ENCODE data around the gene ANO2.

Gene ANO2

DNA sequence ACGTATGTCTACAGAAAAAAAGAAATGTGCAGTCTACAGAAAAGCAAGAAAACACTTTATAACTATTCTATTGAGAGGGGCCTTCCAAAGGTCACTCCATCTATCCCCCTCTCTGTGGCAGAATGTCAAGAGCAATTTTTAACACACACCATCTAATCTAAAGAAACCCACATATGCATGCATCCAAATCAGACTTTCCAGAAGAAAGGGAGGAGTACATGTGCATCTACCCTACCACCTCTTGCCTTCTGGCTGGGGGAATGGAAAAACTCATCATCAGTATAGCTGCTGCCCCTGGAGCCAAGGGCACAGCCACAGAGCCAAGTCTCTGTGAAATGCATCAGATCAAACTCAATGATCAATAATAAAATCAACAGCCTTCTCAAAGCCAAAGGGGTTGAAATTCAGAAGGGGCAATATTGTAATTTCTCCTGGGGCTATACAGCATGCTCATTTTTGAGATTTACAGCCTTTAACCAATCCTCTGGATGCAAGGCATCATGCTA is 63.9 kb downstream of the ANO2 start:
- TF ChIP-seq, protein P1, sequence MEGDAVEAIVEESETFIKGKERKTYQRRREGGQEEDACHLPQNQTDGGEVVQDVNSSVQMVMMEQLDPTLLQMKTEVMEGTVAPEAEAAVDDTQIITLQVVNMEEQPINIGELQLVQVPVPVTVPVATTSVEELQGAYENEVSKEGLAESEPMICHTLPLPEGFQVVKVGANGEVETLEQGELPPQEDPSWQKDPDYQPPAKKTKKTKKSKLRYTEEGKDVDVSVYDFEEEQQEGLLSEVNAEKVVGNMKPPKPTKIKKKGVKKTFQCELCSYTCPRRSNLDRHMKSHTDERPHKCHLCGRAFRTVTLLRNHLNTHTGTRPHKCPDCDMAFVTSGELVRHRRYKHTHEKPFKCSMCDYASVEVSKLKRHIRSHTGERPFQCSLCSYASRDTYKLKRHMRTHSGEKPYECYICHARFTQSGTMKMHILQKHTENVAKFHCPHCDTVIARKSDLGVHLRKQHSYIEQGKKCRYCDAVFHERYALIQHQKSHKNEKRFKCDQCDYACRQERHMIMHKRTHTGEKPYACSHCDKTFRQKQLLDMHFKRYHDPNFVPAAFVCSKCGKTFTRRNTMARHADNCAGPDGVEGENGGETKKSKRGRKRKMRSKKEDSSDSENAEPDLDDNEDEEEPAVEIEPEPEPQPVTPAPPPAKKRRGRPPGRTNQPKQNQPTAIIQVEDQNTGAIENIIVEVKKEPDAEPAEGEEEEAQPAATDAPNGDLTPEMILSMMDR (IDR thresholded peaks at IDR 0.05; ENCODE audit: low read depth, low read length, missing control alignments), result no peak
- no peak for DNase-seq (ENCODE audit: low read depth)
- no peak overlapping the region for H3K4me3 ChIP-seq (ENCODE audit: low read depth, low read length)

DNA sequence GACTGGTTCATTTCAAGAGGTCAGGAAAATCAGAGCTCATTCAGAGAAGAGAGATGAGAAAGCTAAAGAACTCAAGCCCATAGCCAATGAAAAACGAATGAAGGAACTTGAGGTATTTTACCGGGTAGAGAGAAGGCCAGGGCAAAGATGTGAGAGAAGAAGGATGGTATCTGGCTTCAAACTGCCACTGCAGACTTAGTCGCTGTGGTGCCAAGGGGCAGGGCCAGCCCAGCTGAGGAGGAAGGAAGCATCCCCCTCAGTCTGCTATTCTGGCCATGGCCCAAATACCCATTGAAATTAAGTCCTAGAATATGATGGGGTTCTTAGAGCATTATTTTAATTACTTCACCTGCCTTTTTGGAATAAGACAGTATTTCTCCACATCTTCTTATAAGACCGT is 69.2 kb downstream of the ANO2 start:
- TF ChIP-seq, protein P1 (IDR thresholded peaks at IDR 0.05; ENCODE audit: low read depth, low read length, missing control alignments), result no peak
- H3K4me3 ChIP-seq (ENCODE audit: low read depth, low read length), result no peak overlapping the region
- no peak for DNase-seq (ENCODE audit: low read depth)

DNA sequence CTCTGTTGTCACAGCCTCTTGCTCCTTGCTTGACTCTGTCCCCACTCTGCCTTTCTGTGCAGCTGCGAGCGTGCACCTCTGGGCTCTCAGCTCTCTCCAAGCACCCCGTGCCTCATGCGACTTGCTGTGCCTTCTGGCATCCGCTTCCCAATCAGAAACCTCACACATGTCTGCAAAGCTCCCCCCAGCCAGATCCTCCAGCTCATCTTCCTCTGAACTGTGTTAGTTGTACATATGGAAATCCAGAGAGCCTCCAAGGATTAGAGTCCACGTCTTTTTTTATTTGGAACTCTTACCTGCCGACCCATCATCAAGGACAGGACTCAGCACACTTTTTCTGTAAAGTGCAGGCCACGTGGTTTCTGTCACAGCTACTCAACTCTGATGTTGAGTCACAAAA is 70.5 kb downstream of the ANO2 start:
- no peak overlapping the region for H3K4me3 ChIP-seq (ENCODE audit: low read depth, low read length)
- TF ChIP-seq, protein P1 (IDR thresholded peaks at IDR 0.05; ENCODE audit: low read depth, low read length, missing control alignments), result no peak
- DNase-seq (ENCODE audit: low read depth), result no peak

DNA sequence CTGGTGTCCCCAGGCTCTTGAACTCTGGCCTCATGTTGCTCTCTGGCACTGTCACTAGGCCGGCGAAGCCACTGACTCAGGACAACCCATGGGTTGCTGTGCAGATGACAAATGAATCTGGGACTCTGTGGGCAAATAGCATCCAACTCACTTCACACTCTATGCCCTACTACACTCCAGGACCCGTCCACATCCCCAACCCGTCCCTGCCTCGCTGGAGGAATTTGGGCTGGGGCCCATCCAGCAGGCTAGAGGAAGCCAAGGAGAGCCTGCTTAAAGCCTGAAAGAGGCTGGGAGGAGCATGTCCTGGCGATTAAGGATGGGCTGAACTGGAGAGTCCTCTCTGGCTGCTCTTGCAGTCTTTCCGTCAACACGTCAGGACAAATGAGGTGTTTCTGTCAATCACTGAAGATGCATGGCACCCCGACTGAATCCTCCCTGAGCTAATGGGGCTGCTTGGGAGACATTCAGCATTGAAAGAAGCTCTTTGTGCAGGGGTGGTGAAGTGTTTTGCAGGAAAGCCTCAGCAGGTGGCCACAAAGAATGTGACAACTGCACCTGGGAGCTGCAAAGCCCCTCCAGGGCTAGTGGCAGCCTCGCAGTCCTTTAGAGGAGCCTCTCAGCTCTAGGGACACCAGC is 71.7 kb downstream of the ANO2 start:
- DNase-seq (ENCODE audit: low read depth), result no peak
- TF ChIP-seq, protein P1 (IDR thresholded peaks at IDR 0.05; ENCODE audit: low read depth, low read length, missing control alignments), result no peak
- H3K4me3 ChIP-seq (ENCODE audit: low read depth, low read length), result no peak overlapping the region

DNA sequence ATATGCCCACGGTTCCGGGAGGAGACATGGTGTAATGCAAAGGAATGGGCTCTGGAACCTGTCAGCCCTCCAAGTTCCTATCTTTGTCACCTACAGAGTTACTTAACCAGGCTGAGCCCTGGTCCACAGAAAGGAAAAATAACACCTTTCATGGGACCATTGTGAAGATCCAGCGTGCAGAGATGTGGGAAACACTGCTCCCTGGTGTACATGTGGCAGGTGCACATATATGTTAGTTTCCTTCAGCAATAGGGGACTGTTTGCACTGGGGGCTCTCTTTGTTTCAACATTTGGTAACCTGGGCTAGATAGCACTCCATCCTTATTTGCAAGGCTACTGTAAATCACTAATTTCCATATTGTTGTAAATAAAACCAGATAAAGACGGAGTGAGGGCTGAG is 72.3 kb downstream of the ANO2 start:
- no peak for DNase-seq (ENCODE audit: low read depth)
- no peak overlapping the region for H3K4me3 ChIP-seq (ENCODE audit: low read depth, low read length)

DNA sequence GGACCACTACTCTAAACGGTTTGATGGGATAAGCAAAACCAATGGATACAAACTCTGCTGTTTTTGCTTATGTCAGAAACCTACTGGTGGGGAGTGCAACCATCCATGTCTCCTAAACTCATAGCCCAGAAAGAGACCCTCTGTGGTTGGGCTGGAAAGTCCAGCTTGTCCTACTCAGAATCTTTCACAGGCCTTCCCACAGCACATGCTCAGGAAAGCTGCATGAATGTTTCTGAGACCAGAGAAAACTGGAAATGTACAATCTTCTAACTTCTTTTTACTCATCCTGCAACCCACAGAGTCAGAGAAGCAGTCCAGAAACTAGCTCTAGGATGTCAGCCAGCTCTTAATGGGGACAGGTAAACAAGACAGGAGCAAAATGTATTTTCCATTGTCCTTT is 73.3 kb downstream of the ANO2 start:
- TF ChIP-seq, protein P1 (IDR thresholded peaks at IDR 0.05; ENCODE audit: low read depth, low read length, missing control alignments), result no peak
- H3K4me3 ChIP-seq (ENCODE audit: low read depth, low read length), result no peak overlapping the region
- DNase-seq (ENCODE audit: low read depth), result no peak

More for the DNA sequence above, 72.3 kb downstream of the ANO2 start:
- TF ChIP-seq, protein P1 (IDR thresholded peaks at IDR 0.05; ENCODE audit: low read depth, low read length, missing control alignments), result no peak

DNA sequence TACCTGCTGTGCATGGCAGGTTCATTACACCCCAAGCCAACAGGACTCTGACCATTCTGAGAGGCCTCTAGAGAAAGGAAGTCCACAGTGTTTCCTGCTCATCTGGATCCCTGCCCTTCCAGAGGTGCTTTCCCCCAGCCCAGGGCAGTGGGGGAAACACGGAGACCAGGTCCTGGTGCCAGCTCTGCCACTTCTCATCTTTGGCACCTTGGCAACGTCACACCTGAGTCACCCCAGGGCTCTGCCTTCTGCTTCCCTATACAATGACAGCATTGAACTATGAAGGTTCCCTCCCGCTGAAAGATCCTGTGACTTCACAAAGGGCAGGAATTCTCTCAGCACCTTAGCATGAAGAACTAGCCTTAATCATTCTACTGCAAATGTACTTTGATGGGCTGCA is 74.9 kb downstream of the ANO2 start:
- TF ChIP-seq, protein P1 (IDR thresholded peaks at IDR 0.05; ENCODE audit: low read depth, low read length, missing control alignments), result no peak
- H3K4me3 ChIP-seq (ENCODE audit: low read depth, low read length), result no peak overlapping the region
- no peak for DNase-seq (ENCODE audit: low read depth)

All from GM12864 (cell line).